ENCODE data around the gene DCBLD1.

GRCh38 chr6:117463762-117464665, 18.5 kb upstream of the DCBLD1 start:
- TF ChIP-seq, protein P1, sequence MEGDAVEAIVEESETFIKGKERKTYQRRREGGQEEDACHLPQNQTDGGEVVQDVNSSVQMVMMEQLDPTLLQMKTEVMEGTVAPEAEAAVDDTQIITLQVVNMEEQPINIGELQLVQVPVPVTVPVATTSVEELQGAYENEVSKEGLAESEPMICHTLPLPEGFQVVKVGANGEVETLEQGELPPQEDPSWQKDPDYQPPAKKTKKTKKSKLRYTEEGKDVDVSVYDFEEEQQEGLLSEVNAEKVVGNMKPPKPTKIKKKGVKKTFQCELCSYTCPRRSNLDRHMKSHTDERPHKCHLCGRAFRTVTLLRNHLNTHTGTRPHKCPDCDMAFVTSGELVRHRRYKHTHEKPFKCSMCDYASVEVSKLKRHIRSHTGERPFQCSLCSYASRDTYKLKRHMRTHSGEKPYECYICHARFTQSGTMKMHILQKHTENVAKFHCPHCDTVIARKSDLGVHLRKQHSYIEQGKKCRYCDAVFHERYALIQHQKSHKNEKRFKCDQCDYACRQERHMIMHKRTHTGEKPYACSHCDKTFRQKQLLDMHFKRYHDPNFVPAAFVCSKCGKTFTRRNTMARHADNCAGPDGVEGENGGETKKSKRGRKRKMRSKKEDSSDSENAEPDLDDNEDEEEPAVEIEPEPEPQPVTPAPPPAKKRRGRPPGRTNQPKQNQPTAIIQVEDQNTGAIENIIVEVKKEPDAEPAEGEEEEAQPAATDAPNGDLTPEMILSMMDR (IDR thresholded peaks at IDR 0.05): no peak
- no peak for TF ChIP-seq POLR2A (IDR thresholded peaks at IDR 0.05)
- TF ChIP-seq EP300 (IDR thresholded peaks at IDR 0.05): no peak

Data from tibial nerve (tissue), 4 donors.